Brain microvascular endothelial cell (primary cell): ENCODE measurements around the gene IFNLR1.

ENCODE experiments used
- DNase-seq: peaks from one replicate; pipeline ENCODE4 v3.0.0-alpha.2; 2020
- H3K27ac ChIP-seq: fragments of 250-450 bp; sonication (Bioruptor Pico); 2 replicates; pipeline ENCODE4 v1.5.1; 2020; ENCODE audit warnings: mild to moderate bottlenecking, moderate library complexity
- H3K27me3 ChIP-seq: fragments of 250-450 bp; sonication (Bioruptor Pico); replicated peaks from 2 replicates; pipeline ENCODE4 v1.5.1; 2020; ENCODE audit warnings: mild to moderate bottlenecking
- H3K36me3 ChIP-seq: fragments of 250-450 bp; sonication (Bioruptor Pico); replicated peaks from 2 replicates; pipeline ENCODE4 v1.5.1; 2020; ENCODE audit warnings: mild to moderate bottlenecking
- H3K4me3 ChIP-seq: 2 replicates; pipeline ENCODE4 v1.5.1; 2011; ENCODE audit warnings: low read depth, mild to moderate bottlenecking, control low read depth, low read length, moderate library complexity
- in situ Hi-C: cut with HindIII; loops from 2 replicates; pipeline ENCODE4 v1.10.0; 2017; ENCODE audit warnings: low sequenced_read_pairs, low pct_ligation_motif_present
- TF ChIP-seq, protein P1 (sequence below): IDR thresholded peaks from 2 replicates; pipeline ENCODE4 v1.5.1; 2011; ENCODE audit warnings: low read depth, mild to moderate bottlenecking, moderate library complexity, low read length, control low read depth, inconsistent platforms; ENCODE audit errors: missing control alignments

Gene IFNLR1

GRCh38 chr1:24118410-24119242 lies 68.5 kb downstream of the IFNLR1 start:
- no peaks in the 10 kb centered on the region for H3K27me3 ChIP-seq
- H3K36me3 ChIP-seq, result no peaks in the 10 kb centered on the region
- DNase-seq, result no peak
- in situ Hi-C loops, result no loop called here
- no peak overlapping the region for H3K4me3 ChIP-seq
- TF ChIP-seq, protein P1, sequence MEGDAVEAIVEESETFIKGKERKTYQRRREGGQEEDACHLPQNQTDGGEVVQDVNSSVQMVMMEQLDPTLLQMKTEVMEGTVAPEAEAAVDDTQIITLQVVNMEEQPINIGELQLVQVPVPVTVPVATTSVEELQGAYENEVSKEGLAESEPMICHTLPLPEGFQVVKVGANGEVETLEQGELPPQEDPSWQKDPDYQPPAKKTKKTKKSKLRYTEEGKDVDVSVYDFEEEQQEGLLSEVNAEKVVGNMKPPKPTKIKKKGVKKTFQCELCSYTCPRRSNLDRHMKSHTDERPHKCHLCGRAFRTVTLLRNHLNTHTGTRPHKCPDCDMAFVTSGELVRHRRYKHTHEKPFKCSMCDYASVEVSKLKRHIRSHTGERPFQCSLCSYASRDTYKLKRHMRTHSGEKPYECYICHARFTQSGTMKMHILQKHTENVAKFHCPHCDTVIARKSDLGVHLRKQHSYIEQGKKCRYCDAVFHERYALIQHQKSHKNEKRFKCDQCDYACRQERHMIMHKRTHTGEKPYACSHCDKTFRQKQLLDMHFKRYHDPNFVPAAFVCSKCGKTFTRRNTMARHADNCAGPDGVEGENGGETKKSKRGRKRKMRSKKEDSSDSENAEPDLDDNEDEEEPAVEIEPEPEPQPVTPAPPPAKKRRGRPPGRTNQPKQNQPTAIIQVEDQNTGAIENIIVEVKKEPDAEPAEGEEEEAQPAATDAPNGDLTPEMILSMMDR, result no peak
- no peak overlapping the region for H3K27ac ChIP-seq

GRCh38 chr1:24117722-24118409 lies 69.2 kb downstream of the IFNLR1 start:
- TF ChIP-seq, protein P1, result no peak
- Histone ChIP-seq H3K27me3 (no peaks in the 10 kb centered on the region), H3K4me3 (no peak overlapping the region), H3K27ac (no peak overlapping the region), H3K36me3 (no peaks in the 10 kb centered on the region)
- in situ Hi-C loops, result no loop called here
- peak; percentile 65 for DNase-seq

DNA sequence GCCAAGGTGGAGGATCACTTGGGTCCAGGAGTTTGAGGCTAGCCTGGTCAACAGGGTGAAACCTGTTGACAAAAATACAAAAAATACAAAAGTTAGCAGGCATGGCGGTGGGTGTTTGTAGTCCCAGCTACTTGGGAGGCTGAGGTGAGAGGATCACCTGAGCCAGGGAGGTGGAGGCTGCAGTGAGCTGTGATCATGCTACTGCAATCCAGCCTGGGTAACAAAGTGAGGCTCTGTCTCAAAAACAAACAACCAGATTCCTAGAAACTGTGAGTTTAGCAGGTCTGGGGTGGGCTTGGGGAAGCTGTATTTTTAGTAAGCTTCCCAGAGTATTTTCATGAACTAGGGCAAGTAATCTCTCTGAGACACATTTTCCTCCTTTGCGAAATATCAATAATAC lies 70.0 kb downstream of the IFNLR1 start:
- TF ChIP-seq, protein P1, result no peak
- H3K27me3 ChIP-seq, result no peaks in the 10 kb centered on the region
- H3K27ac ChIP-seq, result no peak overlapping the region
- H3K36me3 ChIP-seq, result no peaks in the 10 kb centered on the region
- no peak for DNase-seq
- no peak overlapping the region for H3K4me3 ChIP-seq
- in situ Hi-C loops, result no loop called here

DNA sequence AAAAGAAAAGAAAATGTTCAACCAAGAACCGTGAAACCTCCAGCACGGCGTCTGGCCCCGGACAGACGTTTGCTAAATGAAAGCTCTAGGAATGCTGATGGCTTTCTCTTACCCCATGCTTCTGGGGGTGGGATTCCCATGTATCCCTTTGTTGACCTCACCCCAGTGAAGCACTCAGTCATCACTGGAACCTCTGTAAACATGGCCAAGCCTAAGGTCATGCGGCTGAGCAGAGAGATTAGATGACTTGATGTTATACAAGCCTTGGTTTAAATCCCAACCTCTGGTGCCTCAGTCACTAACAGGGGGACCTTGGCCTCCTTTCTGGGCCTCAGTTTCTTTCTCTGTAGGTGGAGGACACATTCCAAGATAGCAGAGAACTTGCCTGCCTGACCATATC lies 72.3 kb downstream of the IFNLR1 start:
- H3K27me3 ChIP-seq, result no peaks in the 10 kb centered on the region
- in situ Hi-C loops, result no loop called here
- no peak for DNase-seq

DNA sequence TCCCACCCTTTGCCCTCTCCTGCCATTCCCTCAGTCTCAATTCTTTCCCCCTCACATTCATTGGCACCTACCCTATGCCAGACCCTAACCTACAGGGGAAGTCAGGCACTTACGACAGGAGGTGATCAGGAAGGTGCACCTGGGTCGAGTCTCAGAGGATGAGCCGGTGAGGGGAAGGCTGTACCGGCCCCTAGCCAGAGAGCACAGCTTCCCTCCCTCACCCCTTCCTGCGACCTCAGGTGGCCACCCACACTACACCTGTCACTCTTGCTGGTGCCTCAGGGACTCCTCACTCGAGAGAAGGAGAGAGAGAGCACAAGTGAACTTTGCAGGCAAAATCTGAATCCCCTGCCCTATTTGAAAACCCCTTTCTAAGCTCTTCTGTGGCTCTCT lies 73.5 kb downstream of the IFNLR1 start:
- TF ChIP-seq, protein P1, result no peak
- H3K27ac ChIP-seq, result no peak overlapping the region
- H3K36me3 ChIP-seq, result no peaks in the 10 kb centered on the region
- no peak for DNase-seq
- H3K27me3 ChIP-seq, result no peaks in the 10 kb centered on the region
- in situ Hi-C loops, result no loop called here
- H3K4me3 ChIP-seq, result no peak overlapping the region

More for the DNA sequence above, 72.3 kb downstream of the IFNLR1 start:
- no peak overlapping the region for H3K4me3 ChIP-seq
- H3K27ac ChIP-seq, result no peak overlapping the region
- no peaks in the 10 kb centered on the region for H3K36me3 ChIP-seq
- TF ChIP-seq, protein P1, result no peak
